Measurements from ENCODE around the gene CCDC57.

CCDC57 gene

DNA sequence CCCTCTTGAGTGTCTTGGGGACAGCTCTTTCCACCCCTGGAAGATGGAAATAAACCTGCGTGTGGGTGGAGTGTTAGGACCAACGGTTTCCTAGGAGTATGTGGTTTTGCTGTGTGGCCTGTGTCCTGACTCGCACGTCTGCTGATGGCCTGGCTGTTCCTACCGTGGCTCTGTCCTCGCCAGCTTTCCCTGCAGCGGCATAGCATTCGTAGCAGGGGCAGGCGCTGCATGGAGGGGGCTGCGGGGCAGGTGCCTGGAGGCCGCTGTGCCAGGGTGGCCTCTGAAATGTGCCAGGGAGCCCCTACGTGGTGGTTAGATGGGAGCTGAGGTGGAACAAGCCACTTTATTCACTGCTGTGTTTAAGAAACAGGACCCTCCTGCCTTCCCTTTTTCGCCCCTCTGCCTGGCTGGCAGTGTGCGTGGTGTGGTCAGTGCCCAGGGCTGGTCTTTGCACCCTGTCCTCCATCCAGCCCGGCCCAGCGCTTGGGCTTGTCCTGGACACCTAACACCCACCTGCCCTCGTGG lies 26.8 kb upstream of the CCDC57 start:
- H3K4me3 ChIP-seq (ENCODE audit: low read depth, low read length): no peak overlapping the region
- H3K9ac ChIP-seq (ENCODE audit: low read length): no peak overlapping the region
- no peaks in the 10 kb centered on the region for H3K9me3 ChIP-seq (ENCODE audit: control insufficient read depth, insufficient read depth, low read depth, low read length)
- no peaks in the 10 kb centered on the region for H3K27me3 ChIP-seq (ENCODE audit: control insufficient read depth, insufficient read depth, low read length)
- H3K27ac ChIP-seq (ENCODE audit: low read depth, low read length): no peak overlapping the region
- peaks cover 63% of the 10 kb centered on the region for H3K36me3 ChIP-seq (ENCODE audit: control insufficient read depth, insufficient read depth, low read length)
- peaks cover 30% of the 10 kb centered on the region for H3K4me1 ChIP-seq (ENCODE audit: control insufficient read depth, insufficient read depth, low read length)

DNA sequence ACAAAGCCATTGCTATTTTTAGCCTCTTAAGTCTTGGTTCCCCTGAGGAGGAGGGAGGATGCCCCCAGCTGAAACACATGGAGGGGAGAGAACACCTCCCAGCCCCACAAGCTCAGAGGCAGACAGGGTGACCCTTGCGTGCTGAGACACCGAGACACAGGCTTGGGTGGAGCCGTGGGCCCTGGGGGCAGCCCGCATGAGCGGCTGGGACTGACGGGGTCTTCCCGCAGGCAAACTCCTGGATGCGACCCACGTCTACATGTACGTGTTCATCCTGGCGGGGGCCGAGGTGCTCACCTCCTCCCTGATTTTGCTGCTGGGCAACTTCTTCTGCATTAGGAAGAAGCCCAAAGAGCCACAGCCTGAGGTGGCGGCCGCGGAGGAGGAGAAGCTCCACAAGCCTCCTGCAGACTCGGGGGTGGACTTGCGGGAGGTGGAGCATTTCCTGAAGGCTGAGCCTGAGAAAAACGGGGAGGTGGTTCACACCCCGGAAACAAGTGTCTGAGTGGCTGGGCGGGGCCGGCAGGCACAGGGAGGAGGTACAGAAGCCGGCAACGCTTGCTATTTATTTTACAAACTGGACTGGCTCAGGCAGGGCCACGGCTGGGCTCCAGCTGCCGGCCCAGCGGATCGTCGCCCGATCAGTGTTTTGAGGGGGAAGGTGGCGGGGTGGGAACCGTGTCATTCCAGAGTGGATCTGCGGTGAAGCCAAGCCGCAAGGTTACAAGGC lies 26.0 kb upstream of the CCDC57 start:
- H3K4me3 ChIP-seq (ENCODE audit: low read depth, low read length): no peak overlapping the region
- no peak overlapping the region for H3K9ac ChIP-seq (ENCODE audit: low read length)
- H3K27me3 ChIP-seq (ENCODE audit: control insufficient read depth, insufficient read depth, low read length): no peaks in the 10 kb centered on the region
- no peaks in the 10 kb centered on the region for H3K9me3 ChIP-seq (ENCODE audit: control insufficient read depth, insufficient read depth, low read depth, low read length)
- peaks cover 55% of the 10 kb centered on the region for H3K36me3 ChIP-seq (ENCODE audit: control insufficient read depth, insufficient read depth, low read length)
- peaks cover 34% of the 10 kb centered on the region for H3K4me1 ChIP-seq (ENCODE audit: control insufficient read depth, insufficient read depth, low read length)
- H3K27ac ChIP-seq (ENCODE audit: low read depth, low read length): no peak overlapping the region

DNA sequence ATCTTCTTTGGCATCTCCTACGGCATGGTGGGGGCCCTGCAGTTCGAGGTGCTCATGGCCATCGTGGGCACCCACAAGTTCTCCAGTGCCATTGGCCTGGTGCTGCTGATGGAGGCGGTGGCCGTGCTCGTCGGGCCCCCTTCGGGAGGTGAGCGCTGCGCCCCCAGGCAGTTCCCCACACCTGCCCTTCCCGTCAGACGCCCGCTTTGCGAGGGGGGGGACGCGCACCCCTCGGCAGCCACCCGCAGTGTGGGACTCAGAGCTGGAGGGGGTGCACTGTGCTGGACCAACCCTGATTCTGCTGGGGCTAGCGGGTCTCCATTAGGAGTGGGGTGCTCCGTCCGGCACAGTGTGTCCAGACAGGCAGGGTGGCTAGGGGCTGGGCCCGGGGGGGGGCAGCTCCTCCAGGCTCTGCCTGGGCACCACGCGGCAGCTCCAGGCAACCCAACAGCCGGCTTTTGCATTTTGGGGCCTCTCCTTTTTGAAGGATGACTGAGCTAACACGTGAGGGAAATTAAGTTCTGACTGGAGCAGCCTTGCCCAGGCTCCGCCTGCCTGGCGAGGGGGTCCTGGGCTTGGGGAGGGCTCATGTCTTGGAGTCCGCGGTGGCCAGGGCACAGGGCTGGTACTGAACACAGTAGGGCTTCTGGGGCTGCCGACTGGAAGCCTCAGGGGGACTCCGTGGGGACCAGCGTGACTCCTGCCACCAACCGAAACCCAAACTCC lies 25.3 kb upstream of the CCDC57 start:
- H3K4me3 ChIP-seq (ENCODE audit: low read depth, low read length): no peak overlapping the region
- no peaks in the 10 kb centered on the region for H3K9me3 ChIP-seq (ENCODE audit: control insufficient read depth, insufficient read depth, low read depth, low read length)
- H3K9ac ChIP-seq (ENCODE audit: low read length): no peak overlapping the region
- H3K4me1 ChIP-seq (ENCODE audit: control insufficient read depth, insufficient read depth, low read length): peaks cover 34% of the 10 kb centered on the region
- no peak overlapping the region for H3K27ac ChIP-seq (ENCODE audit: low read depth, low read length)
- no peaks in the 10 kb centered on the region for H3K27me3 ChIP-seq (ENCODE audit: control insufficient read depth, insufficient read depth, low read length)
- peaks cover 47% of the 10 kb centered on the region for H3K36me3 ChIP-seq (ENCODE audit: control insufficient read depth, insufficient read depth, low read length)

DNA sequence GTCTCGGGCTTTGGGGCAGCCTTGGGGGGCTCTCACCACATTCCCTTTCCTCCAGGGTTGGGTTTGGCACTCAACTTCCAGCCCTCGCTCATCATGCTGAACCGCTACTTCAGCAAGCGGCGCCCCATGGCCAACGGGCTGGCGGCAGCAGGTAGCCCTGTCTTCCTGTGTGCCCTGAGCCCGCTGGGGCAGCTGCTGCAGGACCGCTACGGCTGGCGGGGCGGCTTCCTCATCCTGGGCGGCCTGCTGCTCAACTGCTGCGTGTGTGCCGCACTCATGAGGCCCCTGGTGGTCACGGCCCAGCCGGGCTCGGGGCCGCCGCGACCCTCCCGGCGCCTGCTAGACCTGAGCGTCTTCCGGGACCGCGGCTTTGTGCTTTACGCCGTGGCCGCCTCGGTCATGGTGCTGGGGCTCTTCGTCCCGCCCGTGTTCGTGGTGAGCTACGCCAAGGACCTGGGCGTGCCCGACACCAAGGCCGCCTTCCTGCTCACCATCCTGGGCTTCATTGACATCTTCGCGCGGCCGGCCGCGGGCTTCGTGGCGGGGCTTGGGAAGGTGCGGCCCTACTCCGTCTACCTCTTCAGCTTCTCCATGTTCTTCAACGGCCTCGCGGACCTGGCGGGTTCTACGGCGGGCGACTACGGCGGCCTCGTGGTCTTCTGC lies 24.6 kb upstream of the CCDC57 start:
- Histone ChIP-seq H3K27me3 (ENCODE audit: control insufficient read depth, insufficient read depth, low read length) (no peaks in the 10 kb centered on the region), H3K9me3 (ENCODE audit: control insufficient read depth, insufficient read depth, low read depth, low read length) (no peaks in the 10 kb centered on the region), H3K4me1 (ENCODE audit: control insufficient read depth, insufficient read depth, low read length) (peaks cover 36% of the 10 kb centered on the region), H3K36me3 (ENCODE audit: control insufficient read depth, insufficient read depth, low read length) (peaks cover 41% of the 10 kb centered on the region), H3K9ac (ENCODE audit: low read length) (no peak overlapping the region), H3K4me3 (ENCODE audit: low read depth, low read length) (no peak overlapping the region), H3K27ac (ENCODE audit: low read depth, low read length) (no peak overlapping the region)

DNA sequence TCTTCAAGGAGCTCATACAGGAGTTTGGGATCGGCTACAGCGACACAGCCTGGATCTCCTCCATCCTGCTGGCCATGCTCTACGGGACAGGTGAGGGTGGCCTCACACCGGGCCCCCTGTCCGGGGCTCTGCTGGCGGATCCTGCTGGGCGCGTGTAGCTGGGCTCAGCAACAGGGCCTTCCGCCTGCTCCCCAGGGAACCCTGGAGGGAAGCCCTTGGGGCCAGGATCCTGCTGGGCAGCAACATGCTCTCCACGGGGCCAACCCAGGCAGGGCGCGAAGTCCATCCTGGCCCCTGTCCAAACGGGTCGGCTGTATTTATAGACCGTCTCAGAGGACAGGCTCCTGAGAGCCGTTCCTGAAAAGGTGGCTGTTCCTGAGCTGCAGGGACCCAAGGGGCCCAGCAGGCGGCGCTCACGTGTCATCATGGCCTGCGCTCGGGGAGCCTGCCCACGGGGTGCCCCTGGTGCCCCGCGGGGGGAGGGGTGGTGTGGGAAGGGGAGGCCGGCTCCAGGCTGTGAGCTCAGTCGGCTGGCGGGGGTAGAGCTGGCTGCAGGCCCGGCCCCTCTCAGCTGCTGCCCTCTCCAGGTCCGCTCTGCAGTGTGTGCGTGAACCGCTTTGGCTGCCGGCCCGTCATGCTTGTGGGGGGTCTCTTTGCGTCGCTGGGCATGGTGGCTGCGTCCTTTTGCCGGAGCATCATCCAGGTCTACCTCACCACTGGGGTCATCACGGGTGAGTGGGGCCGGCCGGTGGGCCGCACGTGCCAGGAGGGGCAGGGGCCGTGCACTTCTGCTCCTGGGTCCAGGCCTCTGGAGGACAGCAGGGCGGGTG lies 23.7 kb upstream of the CCDC57 start:
- Histone ChIP-seq H3K27ac (ENCODE audit: low read depth, low read length) (0 out of 2 replicates have a peak overlapping the region, but pooled peaks have one; percentile 15), H3K9ac (ENCODE audit: low read length) (peak overlapping the region; percentile 23), H3K4me1 (ENCODE audit: control insufficient read depth, insufficient read depth, low read length) (peaks cover 40% of the 10 kb centered on the region)

DNA sequence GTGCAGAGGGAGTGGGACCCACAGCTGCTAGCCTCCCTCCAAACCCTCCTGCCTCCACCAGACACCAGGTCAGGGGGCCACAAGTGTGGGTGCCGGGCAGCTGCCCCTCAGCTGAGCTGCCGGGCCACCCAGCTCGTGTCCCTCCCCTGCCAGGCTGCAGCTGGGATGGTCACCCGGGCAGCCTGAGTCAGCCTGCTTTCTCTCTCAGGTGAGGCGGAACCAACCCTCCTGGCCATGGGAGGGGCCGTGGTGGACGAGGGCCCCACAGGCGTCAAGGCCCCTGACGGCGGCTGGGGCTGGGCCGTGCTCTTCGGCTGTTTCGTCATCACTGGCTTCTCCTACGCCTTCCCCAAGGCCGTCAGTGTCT lies 23.1 kb upstream of the CCDC57 start:
- Histone ChIP-seq H3K9ac (ENCODE audit: low read length) (peak overlapping the region; percentile 23), H3K36me3 (ENCODE audit: control insufficient read depth, insufficient read depth, low read length) (peaks cover 28% of the 10 kb centered on the region)

More for the DNA sequence above, 23.7 kb upstream of the CCDC57 start:
- peaks cover 34% of the 10 kb centered on the region for H3K36me3 ChIP-seq (ENCODE audit: control insufficient read depth, insufficient read depth, low read length)
- H3K27me3 ChIP-seq (ENCODE audit: control insufficient read depth, insufficient read depth, low read length): peaks cover 4% of the 10 kb centered on the region; the same call in 1 of the 2 replicates
- no peaks in the 10 kb centered on the region for H3K9me3 ChIP-seq (ENCODE audit: control insufficient read depth, insufficient read depth, low read depth, low read length)
- H3K4me3 ChIP-seq (ENCODE audit: low read depth, low read length): no peak overlapping the region

DNA sequence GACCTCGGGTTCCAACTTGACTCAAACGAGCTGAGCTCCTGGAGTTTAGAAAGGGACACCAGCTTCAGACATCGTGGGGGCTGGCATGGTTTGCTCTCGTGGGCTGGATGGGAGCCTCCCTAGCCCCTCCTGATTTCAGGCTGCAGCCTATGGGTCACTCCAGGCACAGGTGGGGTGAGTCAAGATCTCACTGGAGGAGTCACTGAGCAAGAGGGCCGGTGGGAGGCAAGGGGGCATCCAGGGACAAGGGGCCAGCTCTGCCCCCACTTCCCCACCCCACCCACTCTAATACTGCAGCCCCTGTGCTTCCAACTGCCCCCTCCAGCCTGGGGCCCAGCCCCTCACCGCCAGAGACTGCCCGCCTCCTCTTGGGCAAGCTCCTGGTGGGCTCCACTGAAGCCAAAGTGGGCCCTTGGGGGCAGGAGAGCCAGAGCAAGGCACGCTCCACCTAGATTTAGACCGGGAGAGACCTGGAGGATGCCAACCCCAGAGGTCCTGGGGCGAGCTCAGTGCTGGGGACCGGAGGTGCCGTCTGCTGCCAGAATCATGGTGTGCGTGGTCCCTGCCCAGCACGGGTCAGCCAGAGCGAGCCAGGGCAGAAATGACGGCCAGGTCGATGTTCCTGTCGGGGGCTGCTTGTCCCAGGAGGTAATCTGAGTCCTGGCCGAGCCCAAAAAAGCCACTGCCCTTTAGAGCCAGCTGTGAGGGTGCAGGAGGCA lies 22.6 kb upstream of the CCDC57 start:
- Histone ChIP-seq H3K36me3 (ENCODE audit: control insufficient read depth, insufficient read depth, low read length) (peaks cover 23% of the 10 kb centered on the region), H3K4me3 (ENCODE audit: low read depth, low read length) (no peak overlapping the region), H3K9me3 (ENCODE audit: control insufficient read depth, insufficient read depth, low read depth, low read length) (no peaks in the 10 kb centered on the region), H3K27me3 (ENCODE audit: control insufficient read depth, insufficient read depth, low read length) (peaks cover 14% of the 10 kb centered on the region), H3K4me1 (ENCODE audit: control insufficient read depth, insufficient read depth, low read length) (peaks cover 41% of the 10 kb centered on the region), H3K9ac (ENCODE audit: low read length) (no peak overlapping the region), H3K27ac (ENCODE audit: low read depth, low read length) (no peak overlapping the region)

More for the DNA sequence above, 23.1 kb upstream of the CCDC57 start:
- Histone ChIP-seq H3K27ac (ENCODE audit: low read depth, low read length) (no peak overlapping the region), H3K4me1 (ENCODE audit: control insufficient read depth, insufficient read depth, low read length) (peaks cover 40% of the 10 kb centered on the region), H3K9me3 (ENCODE audit: control insufficient read depth, insufficient read depth, low read depth, low read length) (no peaks in the 10 kb centered on the region), H3K4me3 (ENCODE audit: low read depth, low read length) (no peak overlapping the region), H3K27me3 (ENCODE audit: control insufficient read depth, insufficient read depth, low read length) (peaks cover 8% of the 10 kb centered on the region)

DNA sequence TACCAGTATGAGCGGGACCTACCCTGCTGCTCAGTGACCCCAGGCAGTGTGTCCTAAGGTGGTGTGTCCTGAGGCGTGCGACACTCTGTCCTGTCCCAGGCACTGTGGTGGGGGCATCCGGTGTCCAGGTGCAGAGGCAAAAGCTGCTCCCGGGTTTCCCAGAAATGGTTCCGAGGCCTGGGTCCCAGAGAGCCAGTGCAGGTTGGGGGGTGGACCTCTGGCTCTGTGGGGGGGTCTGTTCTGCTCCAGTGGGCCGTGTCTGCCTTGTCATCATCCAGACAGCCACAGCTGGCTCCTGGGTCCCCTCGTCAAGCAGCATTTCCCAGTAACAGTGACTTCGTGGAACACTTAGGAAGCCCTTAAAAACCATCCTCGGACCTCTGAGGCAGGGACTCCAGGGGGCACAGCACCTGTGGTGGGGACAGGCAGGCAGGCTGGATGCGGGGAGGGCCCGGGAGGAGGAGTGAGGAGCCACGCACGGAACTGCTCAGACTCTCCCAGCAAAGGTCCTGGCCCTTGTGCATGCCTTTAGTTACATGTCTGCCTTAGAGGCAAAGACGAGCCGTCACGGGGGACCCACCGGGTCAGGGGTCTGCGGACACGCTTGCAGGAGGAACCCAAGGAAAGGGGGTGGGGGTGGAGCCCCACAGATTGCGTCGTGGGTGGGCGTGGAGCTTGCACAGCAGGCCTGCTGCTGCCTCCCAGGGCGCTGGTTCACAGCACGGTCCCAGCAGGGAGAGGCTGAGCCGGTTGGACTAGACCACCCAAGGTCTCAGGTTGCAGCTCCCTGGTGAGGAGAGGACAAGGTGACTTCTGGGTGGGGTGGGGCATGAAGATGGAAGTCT lies 21.8 kb upstream of the CCDC57 start:
- Histone ChIP-seq H3K36me3 (ENCODE audit: control insufficient read depth, insufficient read depth, low read length) (peaks cover 15% of the 10 kb centered on the region), H3K27me3 (ENCODE audit: control insufficient read depth, insufficient read depth, low read length) (peaks cover 21% of the 10 kb centered on the region), H3K27ac (ENCODE audit: low read depth, low read length) (no peak overlapping the region), H3K4me1 (ENCODE audit: control insufficient read depth, insufficient read depth, low read length) (peaks cover 45% of the 10 kb centered on the region), H3K9ac (ENCODE audit: low read length) (no peak overlapping the region), H3K9me3 (ENCODE audit: control insufficient read depth, insufficient read depth, low read depth, low read length) (no peaks in the 10 kb centered on the region), H3K4me3 (ENCODE audit: low read depth, low read length) (no peak overlapping the region)

DNA sequence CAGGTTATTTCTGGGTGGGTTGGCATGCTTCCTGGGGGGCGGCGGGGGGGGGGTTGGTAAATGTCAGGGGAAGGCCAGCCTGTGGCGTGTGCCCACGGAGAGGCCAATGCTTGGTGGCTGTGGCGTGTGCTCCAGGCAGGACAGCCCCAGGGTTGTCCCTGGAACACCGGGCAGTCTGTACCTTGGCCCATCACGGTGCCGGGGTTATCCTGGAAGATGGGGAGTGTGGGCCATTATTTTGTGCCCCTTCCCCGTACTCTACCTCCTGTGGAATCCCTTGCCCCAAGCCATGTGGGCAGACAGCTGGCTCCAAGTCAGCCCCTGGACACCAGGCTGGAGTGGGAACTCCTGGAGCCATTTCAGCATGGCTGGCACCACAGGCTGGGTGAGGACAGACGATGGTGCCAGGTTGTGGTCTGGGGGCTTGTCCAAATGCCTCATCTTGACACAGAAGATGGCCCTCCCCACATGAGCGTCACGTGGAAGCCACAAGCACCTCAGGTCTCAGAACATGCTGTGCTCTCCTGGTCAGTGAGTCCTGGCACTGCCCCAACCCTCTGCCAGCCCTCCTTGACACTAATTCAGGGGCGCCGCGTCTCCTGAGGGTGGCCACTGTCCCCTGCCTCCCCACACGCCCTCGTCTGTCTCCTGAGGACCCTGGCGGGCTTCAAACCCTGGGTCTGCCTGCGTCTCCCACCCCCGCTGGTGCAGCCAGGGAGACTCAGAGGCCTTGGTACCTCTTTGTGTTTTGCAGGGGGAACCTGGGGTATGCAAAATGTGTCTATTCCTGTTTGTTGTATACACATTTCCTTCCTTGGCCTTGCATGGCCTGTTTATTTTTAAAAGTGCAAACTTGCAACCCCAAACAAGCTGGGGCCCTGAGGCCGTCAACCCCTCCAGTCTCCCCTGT lies 20.5 kb upstream of the CCDC57 start:
- Histone ChIP-seq H3K4me3 (ENCODE audit: low read depth, low read length) (no peak overlapping the region), H3K4me1 (ENCODE audit: control insufficient read depth, insufficient read depth, low read length) (peaks cover 38% of the 10 kb centered on the region), H3K27me3 (ENCODE audit: control insufficient read depth, insufficient read depth, low read length) (peaks cover 31% of the 10 kb centered on the region), H3K9me3 (ENCODE audit: control insufficient read depth, insufficient read depth, low read depth, low read length) (no peaks in the 10 kb centered on the region), H3K9ac (ENCODE audit: low read length) (no peak overlapping the region), H3K36me3 (ENCODE audit: control insufficient read depth, insufficient read depth, low read length) (peaks cover 6% of the 10 kb centered on the region), H3K27ac (ENCODE audit: low read depth, low read length) (no peak overlapping the region)

All from HUES6 (cell line).